ENCODE measurements around the gene ATG13. TPM values are rescaled to one million over a fixed set of nuclear protein-coding genes. Genes with fewer than 3 reads are reported as not detected.
"Not testable (repeated sequence)": the region's sequence is repeated elsewhere in the genome, so short reads cannot be mapped to it uniquely, and the experiment has no call there.

Gene ATG13
- total and polyA plus RNA-seq, 2 experiments from 2014 or later = 32.9 to 71.1 TPM

DNA sequence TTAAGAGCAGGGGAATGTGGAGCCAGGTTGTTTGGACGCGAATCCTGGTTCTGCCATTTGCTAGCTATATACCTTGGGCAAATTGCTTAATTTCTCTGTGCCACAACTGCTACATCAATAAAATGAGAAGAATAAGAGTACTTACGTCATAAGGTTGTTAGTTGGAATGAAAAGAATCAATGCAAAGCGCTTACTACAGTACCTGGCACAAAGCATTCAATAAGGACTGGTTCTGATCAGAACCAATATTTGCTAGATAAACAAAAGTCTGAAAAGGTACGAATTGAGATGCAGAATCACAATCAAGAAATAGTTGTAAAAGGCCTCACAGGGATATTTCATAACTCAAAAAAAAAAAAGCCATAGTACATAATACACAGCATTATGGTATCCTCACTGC is 34.8 kb upstream of the ATG13 start (continued):
- TF ChIP-seq POLR2AphosphoS5 (IDR thresholded peaks at IDR 0.05; ENCODE audit: low read depth) (no peak), EZH2 (IDR thresholded peaks at IDR 0.05; ENCODE audit: low read depth, unreplicated experiment) (no peak)
- TF ChIP-seq, protein P1, sequence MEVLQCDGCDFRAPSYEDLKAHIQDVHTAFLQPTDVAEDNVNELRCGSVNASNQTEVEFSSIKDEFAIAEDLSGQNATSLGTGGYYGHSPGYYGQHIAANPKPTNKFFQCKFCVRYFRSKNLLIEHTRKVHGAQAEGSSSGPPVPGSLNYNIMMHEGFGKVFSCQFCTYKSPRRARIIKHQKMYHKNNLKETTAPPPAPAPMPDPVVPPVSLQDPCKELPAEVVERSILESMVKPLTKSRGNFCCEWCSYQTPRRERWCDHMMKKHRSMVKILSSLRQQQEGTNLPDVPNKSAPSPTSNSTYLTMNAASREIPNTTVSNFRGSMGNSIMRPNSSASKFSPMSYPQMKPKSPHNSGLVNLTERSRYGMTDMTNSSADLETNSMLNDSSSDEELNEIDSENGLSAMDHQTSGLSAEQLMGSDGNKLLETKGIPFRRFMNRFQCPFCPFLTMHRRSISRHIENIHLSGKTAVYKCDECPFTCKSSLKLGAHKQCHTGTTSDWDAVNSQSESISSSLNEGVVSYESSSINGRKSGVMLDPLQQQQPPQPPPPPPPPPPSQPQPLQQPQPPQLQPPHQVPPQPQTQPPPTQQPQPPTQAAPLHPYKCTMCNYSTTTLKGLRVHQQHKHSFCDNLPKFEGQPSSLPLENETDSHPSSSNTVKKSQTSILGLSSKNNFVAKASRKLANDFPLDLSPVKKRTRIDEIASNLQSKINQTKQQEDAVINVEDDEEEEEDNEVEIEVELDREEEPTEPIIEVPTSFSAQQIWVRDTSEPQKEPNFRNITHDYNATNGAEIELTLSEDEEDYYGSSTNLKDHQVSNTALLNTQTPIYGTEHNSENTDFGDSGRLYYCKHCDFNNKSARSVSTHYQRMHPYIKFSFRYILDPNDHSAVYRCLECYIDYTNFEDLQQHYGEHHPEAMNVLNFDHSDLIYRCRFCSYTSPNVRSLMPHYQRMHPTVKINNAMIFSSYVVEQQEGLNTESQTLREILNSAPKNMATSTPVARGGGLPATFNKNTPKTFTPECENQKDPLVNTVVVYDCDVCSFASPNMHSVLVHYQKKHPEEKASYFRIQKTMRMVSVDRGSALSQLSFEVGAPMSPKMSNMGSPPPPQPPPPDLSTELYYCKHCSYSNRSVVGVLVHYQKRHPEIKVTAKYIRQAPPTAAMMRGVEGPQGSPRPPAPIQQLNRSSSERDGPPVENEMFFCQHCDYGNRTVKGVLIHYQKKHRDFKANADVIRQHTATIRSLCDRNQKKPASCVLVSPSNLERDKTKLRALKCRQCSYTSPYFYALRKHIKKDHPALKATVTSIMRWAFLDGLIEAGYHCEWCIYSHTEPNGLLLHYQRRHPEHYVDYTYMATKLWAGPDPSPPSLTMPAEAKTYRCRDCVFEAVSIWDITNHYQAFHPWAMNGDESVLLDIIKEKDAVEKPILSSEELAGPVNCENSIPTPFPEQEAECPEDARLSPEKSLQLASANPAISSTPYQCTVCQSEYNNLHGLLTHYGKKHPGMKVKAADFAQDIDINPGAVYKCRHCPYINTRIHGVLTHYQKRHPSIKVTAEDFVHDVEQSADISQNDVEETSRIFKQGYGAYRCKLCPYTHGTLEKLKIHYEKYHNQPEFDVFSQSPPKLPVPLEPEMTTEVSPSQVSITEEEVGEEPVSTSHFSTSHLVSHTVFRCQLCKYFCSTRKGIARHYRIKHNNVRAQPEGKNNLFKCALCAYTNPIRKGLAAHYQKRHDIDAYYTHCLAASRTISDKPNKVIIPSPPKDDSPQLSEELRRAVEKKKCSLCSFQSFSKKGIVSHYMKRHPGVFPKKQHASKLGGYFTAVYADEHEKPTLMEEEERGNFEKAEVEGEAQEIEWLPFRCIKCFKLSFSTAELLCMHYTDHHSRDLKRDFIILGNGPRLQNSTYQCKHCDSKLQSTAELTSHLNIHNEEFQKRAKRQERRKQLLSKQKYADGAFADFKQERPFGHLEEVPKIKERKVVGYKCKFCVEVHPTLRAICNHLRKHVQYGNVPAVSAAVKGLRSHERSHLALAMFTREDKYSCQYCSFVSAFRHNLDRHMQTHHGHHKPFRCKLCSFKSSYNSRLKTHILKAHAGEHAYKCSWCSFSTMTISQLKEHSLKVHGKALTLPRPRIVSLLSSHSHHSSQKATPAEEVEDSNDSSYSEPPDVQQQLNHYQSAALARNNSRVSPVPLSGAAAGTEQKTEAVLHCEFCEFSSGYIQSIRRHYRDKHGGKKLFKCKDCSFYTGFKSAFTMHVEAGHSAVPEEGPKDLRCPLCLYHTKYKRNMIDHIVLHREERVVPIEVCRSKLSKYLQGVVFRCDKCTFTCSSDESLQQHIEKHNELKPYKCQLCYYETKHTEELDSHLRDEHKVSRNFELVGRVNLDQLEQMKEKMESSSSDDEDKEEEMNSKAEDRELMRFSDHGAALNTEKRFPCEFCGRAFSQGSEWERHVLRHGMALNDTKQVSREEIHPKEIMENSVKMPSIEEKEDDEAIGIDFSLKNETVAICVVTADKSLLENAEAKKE (CRISPR knock-in tag; IDR thresholded peaks at IDR 0.05) = no peak

- peaks cover 91% of the 10 kb centered on the region for H3K79me2 ChIP-seq (replicated peaks; ENCODE audit: insufficient read depth)
- not testable (repeated sequence) for ATAC-seq
Observed at GRCh38 chr11:46583513-46583912, 33.8 kb upstream of the ATG13 start.

DNA sequence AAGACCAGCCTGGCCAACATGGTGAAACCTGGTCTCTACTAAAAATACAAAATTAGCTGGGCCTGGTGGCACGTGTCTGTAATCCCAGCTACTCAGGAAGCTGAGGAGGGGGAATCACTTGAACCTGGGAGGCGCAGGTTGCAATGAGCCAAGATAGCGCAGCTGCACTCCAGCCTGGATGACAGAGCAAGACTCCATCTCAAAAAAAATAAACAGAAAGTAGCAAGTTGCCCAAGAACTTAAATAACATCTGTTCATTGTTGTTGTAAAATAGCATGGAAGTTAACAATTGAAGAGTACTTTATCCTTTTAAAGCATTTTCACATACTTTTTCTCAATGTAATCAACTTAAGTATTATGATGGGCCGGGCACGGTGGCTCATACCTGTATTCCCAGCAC is 29.2 kb upstream of the ATG13 start:
- H3K9me2 ChIP-seq (ENCODE audit: insufficient read depth) = no peaks in the 10 kb centered on the region
- peaks cover 12% of the 10 kb centered on the region for H3K4me1 ChIP-seq (ENCODE audit: insufficient read depth)
- Mint-ChIP-seq H3K9me3 (no peaks in the 10 kb centered on the region), H3K27ac (no peak overlapping the region), H3K4me1 (peaks cover 12% of the 10 kb centered on the region; the same call in 2 of the 3 replicates), H3K27me3 (ENCODE audit: insufficient read depth, low read depth, poor library complexity) (peaks cover 7% of the 10 kb centered on the region), H3K36me3 (ENCODE audit: low read depth) (no peaks in the 10 kb centered on the region; the same call in 2 of the 3 replicates), H3K4me3 (no peak overlapping the region)
- ATAC-seq (no peak), DNase-seq (ENCODE audit: low spot score) (no peak)
- H3F3A ChIP-seq (replicated peaks; ENCODE audit: low read depth) = no peaks in the 10 kb centered on the region; the same call in 1 of the 2 replicates
- peaks cover 34% of the 10 kb centered on the region for H4K20me1 ChIP-seq (replicated peaks; ENCODE audit: insufficient read depth)
- H3K79me2 ChIP-seq (replicated peaks; ENCODE audit: insufficient read depth) = peaks cover 91% of the 10 kb centered on the region
- no peak overlapping the region for H3K4me2 ChIP-seq
- 0 out of 2 replicates have a peak overlapping the region, but pooled peaks have one; percentile 13 for H3K27ac ChIP-seq (ENCODE audit: low read depth)
- H2AFZ ChIP-seq = no peak overlapping the region
- H3K27me3 ChIP-seq (ENCODE audit: insufficient read depth) = no peaks in the 10 kb centered on the region
- no peak overlapping the region for H3K4me3 ChIP-seq
- H3K36me3 ChIP-seq (ENCODE audit: insufficient read depth) = no peaks in the 10 kb centered on the region
- TF ChIP-seq, protein P2, sequence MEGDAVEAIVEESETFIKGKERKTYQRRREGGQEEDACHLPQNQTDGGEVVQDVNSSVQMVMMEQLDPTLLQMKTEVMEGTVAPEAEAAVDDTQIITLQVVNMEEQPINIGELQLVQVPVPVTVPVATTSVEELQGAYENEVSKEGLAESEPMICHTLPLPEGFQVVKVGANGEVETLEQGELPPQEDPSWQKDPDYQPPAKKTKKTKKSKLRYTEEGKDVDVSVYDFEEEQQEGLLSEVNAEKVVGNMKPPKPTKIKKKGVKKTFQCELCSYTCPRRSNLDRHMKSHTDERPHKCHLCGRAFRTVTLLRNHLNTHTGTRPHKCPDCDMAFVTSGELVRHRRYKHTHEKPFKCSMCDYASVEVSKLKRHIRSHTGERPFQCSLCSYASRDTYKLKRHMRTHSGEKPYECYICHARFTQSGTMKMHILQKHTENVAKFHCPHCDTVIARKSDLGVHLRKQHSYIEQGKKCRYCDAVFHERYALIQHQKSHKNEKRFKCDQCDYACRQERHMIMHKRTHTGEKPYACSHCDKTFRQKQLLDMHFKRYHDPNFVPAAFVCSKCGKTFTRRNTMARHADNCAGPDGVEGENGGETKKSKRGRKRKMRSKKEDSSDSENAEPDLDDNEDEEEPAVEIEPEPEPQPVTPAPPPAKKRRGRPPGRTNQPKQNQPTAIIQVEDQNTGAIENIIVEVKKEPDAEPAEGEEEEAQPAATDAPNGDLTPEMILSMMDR (conservative IDR thresholded peaks at IDR 0.05; ENCODE audit: low read depth in 2 of 2) = no peak
- no peak for TF ChIP-seq CREB1 (CRISPR knock-in tag; IDR thresholded peaks at IDR 0.05; ENCODE audit: low read depth)

More at GRCh38 chr11:46583513-46583912, 33.8 kb upstream of the ATG13 start:
- H3K4me3 ChIP-seq; H3K27me3 Mint-ChIP-seq (ENCODE audit: insufficient read depth, low read depth, poor library complexity); H3K9me3 Mint-ChIP-seq; H3K9me2 ChIP-seq (ENCODE audit: insufficient read depth); H3K27ac ChIP-seq (ENCODE audit: low read depth); H3K4me1 Mint-ChIP-seq; H3K4me2 ChIP-seq; H3K36me3 ChIP-seq (ENCODE audit: insufficient read depth); H3K4me3 Mint-ChIP-seq; H2AFZ ChIP-seq; DNase-seq (ENCODE audit: low spot score); H3K4me1 ChIP-seq (ENCODE audit: insufficient read depth); H3F3A ChIP-seq (replicated peaks; ENCODE audit: low read depth); H3K27me3 ChIP-seq (ENCODE audit: insufficient read depth); H3K27ac Mint-ChIP-seq: not testable (repeated sequence)
- peaks cover 11% of the 10 kb centered on the region for H3K36me3 Mint-ChIP-seq (ENCODE audit: low read depth)
- peaks cover 20% of the 10 kb centered on the region; the same call in 1 of the 2 replicates for H4K20me1 ChIP-seq (replicated peaks; ENCODE audit: insufficient read depth)
